ENCODE measurements around the gene YRDC.
A peak's percentile ranks its signal among the peaks of the same experiment; 100 is the strongest.
"Not testable (repeated sequence)": the region's sequence is repeated elsewhere in the genome, so short reads cannot be mapped to it uniquely, and the experiment has no call there.

Gene YRDC

DNA sequence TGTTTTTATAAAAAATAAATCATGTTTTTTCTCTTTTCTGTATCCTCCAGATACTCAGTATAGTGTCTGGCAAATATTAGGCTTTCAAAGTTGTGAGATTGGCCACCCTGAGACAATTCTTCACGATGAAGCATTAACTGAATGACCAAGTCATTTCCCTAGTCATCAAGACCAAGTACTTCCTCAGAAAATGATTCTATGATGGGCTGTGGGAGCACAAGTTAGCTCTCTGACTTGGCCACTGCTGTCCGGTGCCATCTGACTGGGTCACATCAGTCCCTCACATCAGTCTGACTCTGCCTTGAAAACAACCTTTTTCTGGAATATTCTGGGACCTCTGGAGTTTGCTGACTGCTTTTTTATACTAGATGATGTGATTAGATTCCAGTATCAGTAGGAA lies 13.5 kb upstream of the YRDC start:
- DNase-seq: no peak

DNA sequence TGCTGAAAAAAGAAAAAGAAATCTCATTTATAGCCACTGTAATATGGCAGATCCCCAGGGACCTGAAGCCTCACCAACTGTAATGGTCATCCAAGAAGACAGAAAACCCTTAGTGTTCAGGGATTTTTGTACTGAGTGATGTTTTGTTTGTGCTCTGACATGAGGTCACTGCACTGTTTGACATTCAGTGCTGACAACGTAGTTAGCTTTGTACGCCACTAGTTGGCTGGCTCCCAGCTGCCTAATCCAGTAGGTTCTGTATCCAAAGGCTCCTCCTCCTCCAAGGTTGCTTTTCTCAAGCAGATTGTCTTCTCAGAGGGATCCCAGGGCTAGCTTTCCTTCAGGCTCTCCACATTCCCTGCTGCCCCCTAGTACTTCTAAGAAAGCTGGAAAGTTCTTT lies 9.5 kb upstream of the YRDC start:
- no peak for DNase-seq

DNA sequence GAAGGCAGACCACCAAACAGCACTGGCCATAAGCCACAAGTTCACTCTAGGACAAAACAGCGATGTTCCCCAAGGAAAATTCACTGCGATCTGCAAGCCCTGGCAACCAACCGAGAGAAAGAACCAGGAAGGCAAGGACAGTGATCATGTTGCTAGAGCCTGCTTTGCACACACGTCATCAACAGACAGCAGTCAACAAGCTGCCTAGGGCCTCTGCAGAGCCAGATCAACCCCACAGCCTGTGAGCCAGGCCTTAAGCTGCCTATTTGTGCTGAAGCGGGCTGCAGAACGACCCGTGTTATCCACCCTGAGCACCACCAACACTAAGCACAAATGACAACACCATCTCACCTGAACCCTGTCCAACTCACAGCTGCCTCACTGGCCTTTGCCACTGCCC lies 6.2 kb upstream of the YRDC start:
- no peak for DNase-seq

DNA sequence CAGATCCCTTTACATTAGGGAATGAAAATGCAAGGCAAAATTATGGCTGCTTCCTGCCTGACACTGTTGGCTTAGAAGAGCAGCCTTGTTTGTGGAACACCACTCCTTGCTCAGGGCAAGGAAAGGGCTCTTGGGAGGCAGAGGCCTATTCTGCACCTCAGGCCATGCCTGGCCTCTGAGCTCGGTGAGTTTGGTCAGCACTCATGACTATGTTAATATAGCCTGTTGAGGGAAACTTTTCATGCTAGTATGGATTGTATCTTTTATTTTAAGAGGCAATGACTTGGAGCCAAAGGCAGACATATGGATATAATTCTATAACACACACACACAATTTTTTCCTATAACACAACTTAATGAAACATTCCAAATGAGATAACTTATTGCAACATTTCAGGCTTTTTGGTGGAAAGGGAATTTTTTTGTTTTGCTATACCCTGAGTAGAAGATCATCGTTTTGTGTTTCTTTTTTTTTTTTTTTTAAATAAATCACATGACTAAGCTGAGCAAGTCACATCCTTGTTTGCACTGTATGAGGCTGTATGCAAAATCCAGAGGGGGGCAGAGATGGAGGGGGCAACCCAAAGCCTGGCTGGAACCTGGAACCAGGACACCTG lies 5.6 kb upstream of the YRDC start:
- DNase-seq: no peak

DNA sequence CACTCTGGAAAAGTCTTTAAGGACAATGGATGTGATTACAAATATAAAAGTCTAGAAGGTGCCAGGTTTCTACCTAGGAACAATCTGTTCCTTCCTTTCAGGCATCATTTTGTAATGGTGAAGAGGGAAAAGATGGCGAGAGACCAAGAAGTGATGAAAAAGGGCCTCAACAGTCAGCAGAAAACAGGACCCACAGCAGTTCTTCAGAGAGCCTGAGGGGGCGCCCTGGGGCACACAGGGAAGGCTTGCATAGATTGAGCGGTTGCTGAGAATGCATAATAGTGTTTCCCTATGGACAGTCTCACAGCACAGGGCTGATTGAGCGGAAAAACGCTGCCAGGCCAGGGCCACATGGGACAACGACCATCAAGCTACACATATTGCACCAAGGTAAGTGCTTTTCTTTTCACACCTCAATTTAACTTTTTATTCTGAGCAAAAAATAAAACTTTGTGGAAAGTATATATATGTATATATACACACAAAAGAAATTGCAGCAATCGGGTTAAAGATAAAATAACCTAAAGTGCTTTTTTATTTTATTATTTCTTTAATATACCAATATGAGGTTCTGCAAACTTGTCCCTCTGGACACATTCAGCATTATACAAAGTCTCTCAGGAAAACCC lies 3.1 kb upstream of the YRDC start:
- peak; percentile 78 for DNase-seq

DNA sequence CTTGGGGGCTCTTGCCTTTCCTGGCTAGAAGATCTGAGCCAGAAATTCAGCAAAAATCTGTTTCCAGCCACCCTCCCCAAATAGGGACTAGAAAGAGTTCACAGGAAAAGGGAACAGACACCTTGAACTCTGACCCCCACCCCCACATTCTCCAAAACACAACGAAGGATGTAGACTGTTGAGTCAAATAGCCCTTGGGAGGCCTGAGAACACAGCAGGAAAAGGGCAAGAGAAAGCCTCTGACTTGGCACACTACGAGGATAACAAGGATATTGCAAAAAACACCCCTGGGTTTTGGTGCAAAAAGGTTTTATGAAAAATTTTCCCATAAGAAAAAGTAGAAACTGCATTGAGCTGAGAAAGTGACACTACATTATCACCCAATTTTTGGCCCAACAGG lies 1.9 kb upstream of the YRDC start:
- no peak for DNase-seq

- DNase-seq: peak; percentile 85
Observed at GRCh38 chr1:37808369-37809319, 636 bp upstream of the YRDC start.

GRCh38 chr1:37807220-37807554 lies 821 bp downstream of the YRDC start:
- no peak for DNase-seq

DNA sequence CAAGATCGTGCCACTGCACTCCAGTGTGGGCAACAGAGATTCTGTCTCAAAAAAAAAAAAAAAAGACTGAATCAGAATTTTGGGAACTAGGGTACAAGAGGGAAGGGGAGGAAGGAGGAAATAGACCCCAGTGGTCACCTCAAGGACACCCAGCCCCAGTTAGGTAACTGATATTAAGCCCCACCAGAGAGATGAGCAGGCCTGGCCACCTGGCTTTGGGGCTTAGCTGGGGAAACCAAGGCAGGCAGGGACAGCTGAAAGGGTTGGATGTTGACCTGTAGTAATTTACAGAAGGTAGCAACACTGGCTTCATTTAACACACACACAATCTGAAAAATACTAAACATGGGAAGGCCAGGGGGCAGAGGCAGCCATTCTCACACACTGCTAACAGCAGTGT lies 5.6 kb downstream of the YRDC start:
- no peak for DNase-seq

DNA sequence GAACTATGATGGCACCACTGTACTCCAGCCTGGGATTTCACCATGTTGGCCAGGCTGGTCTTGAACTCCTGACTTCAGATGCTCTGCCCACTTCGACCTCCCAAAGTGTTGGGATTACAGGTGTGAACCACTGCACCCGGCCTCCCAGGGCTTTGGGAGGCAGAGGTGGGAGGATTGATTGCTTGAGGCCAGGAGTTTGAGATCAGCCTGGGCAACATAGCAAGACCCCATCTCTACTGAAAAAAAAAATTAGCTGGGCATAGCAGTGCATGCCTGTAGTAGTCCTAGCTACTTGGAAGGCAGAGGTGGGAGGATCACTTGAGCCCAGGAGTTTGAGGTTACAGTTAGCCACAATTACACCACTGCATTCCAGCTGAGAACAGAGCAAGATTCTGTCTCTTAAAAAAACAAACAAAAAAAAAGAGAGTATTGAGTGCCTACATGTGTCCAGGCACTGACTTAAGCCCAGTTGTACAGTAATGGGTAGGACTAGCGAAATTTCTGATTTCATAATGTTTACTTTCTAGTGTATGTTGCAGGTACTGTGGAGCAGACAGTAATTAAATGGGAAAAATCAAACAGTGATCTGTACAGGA lies 10.2 kb downstream of the YRDC start:
- DNase-seq: no peak

DNA sequence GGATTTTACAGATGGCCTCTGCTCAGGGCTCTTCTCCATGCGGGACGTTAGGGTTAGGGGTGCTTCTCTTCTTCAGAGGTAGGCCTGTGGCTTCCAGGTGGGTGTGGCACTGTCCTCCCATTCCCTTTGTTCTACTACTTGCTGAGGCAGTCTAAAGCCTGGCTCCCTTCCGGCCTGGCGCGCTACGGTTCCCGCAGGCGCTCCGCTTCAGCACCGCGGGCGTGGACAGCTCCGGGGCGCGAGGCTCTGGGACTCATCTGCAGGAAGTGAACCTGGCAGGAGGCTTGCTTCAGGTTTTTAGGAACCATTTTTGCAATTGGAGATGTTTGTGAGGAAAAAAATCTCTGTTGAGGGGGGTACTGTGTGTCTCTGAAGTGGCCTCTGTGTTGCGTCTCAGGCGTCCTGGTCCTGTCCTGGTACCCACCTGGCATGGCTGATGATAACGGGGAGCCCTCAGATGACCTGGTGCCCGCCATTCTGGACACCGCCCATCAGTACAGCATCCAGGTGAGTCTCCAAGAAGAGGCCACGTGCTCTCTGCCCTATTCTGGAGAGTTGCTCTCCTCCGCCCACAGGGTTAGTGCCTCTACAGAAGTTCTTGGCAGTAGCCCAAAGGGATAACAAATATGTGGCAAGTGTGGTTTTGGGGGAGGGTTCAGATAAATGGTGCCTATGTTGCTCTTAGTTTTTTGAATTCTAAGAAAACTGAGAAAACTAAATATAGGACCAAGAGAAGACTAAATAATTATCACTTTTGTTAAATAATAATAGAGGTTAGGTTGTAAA lies 12.5 kb downstream of the YRDC start:
- DNase-seq: peak; percentile 74

GRCh38 chr1:37794372-37795339 lies 13.4 kb downstream of the YRDC start:
- no peak for DNase-seq

DNA sequence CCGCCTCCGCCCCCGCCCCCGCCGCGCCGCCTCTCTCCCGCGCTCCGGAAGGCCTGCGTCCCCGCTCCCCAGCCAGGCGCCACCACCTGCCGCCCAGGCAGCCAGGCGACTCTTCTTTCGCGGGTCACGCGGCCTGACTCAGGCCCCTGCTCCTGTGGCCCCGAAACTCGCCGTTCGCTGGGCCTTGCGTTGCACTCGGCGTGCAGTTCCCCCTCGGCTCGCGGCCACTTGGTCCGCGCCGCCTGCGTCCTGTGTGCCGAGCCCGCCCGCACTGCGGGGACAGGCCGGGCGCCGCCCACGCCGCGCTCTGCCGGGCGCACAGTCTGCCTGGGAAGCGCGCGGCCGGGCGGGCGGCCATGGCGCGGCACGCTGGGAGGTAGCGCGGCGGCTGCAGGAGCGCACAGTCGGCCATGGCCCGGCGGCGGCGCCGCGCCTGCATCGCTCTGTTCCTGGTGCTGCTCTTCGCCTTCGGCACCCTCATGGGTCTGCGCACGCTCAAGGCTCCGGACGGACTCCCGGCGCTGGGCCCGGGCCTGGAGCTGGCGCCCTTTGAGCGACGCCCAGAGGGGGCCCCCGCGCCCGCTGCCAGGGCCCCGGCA lies 14.1 kb downstream of the YRDC start, which contains the start of gene MANEAL:
Gene MANEAL (plus strand): TSS at position 75 of the 599 bp plus-strand sequence. CDS start 336 bp downstream, at position 411.
- peak; percentile 51 for DNase-seq

DNA sequence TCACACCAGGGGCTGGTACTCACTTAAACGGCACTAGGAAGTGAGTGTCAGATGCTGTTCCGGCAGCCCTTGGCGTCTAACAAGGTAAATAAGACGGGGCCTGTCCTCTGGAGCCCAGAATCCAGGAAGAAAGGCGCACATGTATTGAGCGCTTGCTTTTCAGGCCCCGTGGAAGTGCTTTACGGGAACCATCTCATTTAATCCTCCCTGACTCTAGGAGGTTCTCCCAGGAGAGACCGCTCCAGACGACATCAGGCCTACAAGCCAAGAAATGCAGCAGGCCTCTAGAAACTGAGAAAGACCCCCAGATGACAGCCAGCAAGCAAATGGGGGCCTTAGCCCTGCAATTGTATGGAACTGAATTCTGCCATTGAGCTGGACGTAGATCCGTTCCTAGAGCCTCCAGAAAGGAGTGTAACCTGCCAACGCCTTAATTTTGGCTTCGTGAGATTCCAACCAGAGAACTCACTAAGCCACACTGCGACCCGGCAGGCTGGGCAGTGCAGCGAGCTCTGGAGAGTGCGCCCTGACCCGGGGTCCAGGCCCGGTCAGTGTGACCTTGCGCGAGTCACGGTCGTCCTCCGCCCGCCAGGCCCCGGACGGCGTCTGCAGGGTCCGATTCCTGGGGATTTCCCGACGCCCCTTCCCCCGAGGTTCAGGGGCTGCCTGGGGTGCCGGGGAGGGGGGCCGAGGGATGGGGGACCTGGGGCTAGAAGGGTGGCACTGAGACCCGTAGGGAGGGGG lies 14.9 kb downstream of the YRDC start:
- no peak for DNase-seq

GRCh38 chr1:37782491-37782890 lies 25.5 kb downstream of the YRDC start:
- DNase-seq: no peak

- no peak for DNase-seq
Observed at GRCh38 chr1:37778654-37779053, 29.4 kb downstream of the YRDC start.

DNA sequence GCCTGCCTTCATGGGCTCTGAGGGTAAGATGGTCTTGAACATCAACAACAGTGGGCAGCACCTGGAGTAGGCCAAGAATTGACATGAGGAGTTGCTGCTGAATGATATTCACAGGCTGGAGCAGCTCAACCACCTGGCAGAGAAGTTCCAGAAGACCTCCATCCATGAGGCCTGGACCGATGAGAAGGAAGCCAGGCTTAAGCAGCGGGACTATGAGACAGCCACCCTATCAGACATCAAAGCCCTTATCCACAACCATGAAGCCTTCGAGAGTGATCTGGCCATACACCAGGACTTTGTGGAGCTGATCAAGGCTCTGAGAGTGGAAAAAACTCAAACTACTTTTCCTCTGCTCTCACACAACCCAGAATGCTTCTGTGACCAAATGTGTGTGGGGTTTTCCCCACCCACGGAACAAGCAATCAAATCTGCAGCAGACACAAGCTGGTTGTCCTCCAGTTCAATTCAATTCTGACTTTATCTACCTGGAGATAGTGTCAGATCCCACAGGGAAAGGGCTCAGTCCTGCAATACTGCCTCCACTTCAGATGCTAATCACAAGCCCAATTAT lies 31.0 kb downstream of the YRDC start:
- no peak for DNase-seq

- not testable (repeated sequence) for DNase-seq
Observed at GRCh38 chr1:37771440-37771839, 36.6 kb downstream of the YRDC start.

- DNase-seq: no peak
Observed at GRCh38 chr1:37767488-37767887, 40.5 kb downstream of the YRDC start.

Data from femur (tissue), 1 donor.